ENCODE data around the gene ATP1A1. TPM values are rescaled to one million over a fixed set of nuclear protein-coding genes. Genes with fewer than 3 reads are reported as not detected.

The ATP1A1 gene
- total and polyA plus RNA-seq, 7 donors: 66.1 to 440 (median 230) TPM

DNA sequence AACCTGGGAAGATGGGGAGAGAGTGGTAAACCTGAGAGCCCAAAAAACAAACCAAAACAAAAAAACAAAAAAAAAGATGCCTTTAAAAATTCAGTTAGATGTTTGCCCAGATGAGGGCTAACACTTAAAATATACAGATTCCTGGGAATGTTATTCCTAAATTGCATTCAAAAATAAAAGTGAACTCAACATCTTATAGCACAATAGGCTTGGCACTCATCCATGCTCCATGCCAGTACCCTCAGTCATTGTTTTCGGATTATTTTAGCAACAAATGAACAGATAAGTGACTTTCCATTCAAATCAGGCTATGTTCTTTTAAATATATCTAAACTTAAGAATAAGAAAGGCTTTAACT lies 3.7 kb downstream of the ATP1A1 start:
- ATAC-seq (no peak), DNase-seq (no peak)
- peak overlapping the region; percentile 81 for H3K4me3 ChIP-seq
- no peaks in the 10 kb centered on the region for H3K36me3 ChIP-seq (ENCODE audit: insufficient read depth in 1 of 2, low read depth in 1 of 2)
- intact Hi-C loops (cut with DNase I): no loop called here
- no peaks in the 10 kb centered on the region for H3K9me3 ChIP-seq
- TF ChIP-seq, protein P1, sequence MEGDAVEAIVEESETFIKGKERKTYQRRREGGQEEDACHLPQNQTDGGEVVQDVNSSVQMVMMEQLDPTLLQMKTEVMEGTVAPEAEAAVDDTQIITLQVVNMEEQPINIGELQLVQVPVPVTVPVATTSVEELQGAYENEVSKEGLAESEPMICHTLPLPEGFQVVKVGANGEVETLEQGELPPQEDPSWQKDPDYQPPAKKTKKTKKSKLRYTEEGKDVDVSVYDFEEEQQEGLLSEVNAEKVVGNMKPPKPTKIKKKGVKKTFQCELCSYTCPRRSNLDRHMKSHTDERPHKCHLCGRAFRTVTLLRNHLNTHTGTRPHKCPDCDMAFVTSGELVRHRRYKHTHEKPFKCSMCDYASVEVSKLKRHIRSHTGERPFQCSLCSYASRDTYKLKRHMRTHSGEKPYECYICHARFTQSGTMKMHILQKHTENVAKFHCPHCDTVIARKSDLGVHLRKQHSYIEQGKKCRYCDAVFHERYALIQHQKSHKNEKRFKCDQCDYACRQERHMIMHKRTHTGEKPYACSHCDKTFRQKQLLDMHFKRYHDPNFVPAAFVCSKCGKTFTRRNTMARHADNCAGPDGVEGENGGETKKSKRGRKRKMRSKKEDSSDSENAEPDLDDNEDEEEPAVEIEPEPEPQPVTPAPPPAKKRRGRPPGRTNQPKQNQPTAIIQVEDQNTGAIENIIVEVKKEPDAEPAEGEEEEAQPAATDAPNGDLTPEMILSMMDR (IDR thresholded peaks at IDR 0.05): no peak
- H3K27ac ChIP-seq: peak overlapping the region; percentile 89
- WGBS, 3 donors: 24 to 38% (median 32%) methylated on average over 1 of the region's 1 CpG
- peaks cover 82% of the 10 kb centered on the region for H3K4me1 ChIP-seq
- no peaks in the 10 kb centered on the region for H3K27me3 ChIP-seq (ENCODE audit: insufficient read depth in 3 of 3, low read length in 2 of 3)

DNA sequence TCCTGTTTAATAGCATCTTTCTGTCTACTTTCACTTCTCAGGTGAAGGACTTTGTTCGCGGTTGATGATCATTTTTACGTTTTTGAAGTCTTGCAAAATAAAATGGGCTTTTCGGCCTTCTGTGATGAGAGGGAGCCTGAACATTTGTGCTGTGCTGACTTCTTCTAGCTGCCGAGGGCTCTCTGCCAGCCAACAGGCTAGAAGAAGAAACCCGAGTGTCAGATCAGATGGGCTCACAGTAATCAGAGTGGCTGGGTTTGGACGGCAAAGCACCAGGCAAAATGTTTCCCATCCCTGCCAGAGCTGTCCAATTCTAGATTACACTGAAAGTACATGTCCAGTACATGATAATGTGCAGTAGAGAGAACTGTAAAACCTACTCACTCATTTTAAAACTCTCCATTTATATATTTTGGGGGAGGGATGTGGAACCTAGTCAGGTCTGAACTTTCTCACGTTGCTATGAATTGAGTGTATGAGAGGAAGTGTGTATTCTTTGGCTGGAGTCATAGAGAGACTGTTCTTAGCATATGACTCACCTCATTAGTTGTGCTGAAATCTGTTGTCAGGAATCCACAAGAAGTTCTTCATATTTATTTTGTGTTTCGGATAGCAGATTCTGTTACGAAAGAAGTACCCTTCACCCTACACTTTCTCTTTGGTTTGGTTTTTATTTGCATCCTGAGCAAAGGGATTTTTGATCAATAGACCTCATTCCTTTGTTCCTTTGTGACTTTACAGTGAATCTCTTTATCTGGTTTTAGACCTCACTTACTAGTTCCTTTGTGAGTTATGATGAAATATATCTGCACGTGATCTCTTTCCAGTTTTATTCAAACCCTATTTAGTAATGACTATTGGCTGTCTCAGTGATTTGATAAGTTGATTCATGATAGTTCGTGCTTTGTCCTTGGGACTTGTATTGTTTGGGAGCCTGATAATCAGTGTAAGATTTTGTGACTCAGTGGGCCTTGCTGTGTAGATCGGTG lies 4.8 kb downstream of the ATP1A1 start:
- intact Hi-C loops (cut with DNase I): no loop called here
- ATAC-seq (peak; percentile 56 to 67 (median 60)), DNase-seq (peak; percentile 75 to 85)
- TF ChIP-seq, protein P1 (IDR thresholded peaks at IDR 0.05): no peak
- Histone ChIP-seq H3K9me3 (no peaks in the 10 kb centered on the region), H3K27ac (peak overlapping the region; percentile 89), H3K36me3 (ENCODE audit: insufficient read depth in 1 of 2, low read depth in 1 of 2) (no peaks in the 10 kb centered on the region), H3K27me3 (ENCODE audit: insufficient read depth in 3 of 3, low read length in 2 of 3) (no peaks in the 10 kb centered on the region), H3K4me3 (peak overlapping the region; percentile 81), H3K4me1 (peaks cover 86% of the 10 kb centered on the region)
- 25 to 30% (median 25%) methylated on average over 13 of the region's 13 CpGs for WGBS, 3 donors

DNA sequence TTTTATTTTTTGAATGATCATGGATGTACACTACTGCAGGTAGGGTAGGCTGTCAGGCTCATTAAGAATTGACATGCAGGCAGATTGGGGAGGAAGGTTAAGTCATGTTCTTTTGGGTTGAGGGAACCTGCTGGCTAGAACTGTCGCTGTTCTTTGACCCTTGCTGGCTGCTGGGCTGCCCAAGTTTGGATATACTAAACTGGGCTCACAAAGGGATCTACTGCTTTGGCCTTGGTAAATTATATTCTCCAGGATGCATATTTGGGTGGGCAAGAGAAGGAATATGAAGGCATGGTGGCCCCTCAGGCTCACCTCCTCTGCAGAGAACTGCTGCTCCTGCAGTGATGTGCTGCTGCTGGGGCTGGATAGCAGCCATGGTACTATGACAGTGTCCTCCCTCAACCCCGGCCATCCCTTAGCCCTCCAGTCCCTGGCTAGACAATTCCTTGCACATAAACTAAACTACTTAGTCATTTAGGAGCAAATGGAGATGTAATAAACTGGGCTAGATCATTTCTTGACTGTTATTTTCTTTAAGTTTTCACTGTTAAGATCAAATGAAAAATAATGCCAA lies 6.1 kb downstream of the ATP1A1 start:
- Histone ChIP-seq H3K4me3 (no peak overlapping the region), H3K27me3 (ENCODE audit: insufficient read depth in 3 of 3, low read length in 2 of 3) (no peaks in the 10 kb centered on the region), H3K36me3 (ENCODE audit: insufficient read depth in 1 of 2, low read depth in 1 of 2) (peaks cover 0 to 6% of the 10 kb centered on the region in 2 donors), H3K4me1 (peaks cover 88% of the 10 kb centered on the region), H3K9me3 (no peaks in the 10 kb centered on the region), H3K27ac (peak overlapping the region; percentile 89)
- intact Hi-C loops (cut with DNase I): no loop called here
- peak in 1 of 4 donors; percentile 28 for ATAC-seq
- TF ChIP-seq, protein P1 (IDR thresholded peaks at IDR 0.05): no peak
- WGBS, 3 donors: 42 to 57% (median 45%) methylated on average over 2 of the region's 2 CpGs
- DNase-seq: no peak

DNA sequence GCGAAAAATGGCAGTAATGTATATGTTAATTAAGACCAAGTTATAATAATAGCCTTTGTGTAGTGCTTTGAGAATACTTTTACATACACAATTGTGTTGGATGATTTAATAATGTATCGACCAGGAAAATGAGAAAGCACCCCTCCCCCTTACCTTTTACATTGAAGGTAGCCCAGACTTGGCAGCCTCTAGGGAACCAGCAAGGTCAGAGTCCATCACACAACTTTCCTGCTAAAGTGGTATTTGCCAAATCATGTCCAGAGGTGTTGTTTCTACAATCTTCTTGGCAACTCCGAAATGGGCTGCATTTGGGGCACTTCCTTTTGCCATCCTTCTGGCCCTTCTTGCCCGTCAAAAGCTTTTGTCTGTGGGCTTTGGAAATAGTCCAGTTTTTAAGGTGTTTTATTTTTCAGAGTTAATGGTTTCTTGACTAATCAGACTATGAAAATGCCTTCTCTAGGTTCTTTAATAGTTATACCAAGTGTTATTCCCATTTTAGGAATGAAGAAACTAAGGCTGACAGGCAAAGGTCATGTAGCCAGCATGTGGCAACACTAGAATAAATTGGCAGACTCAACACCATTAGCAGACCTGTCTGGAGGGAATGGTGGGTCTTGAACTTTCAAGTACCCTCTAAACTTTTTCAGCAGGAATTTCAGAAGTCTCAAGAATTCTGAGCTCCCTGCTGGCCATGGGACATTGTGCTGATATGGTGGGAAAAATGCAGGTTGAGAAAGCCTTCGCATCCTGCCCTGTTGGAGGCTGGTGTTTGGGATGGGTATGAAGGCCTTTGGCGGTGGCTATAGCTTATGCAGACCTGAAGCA lies 6.8 kb downstream of the ATP1A1 start:
- H3K27ac ChIP-seq: peak overlapping the region; percentile 89
- TF ChIP-seq, protein P1 (IDR thresholded peaks at IDR 0.05): no peak
- H3K9me3 ChIP-seq: no peaks in the 10 kb centered on the region
- no peak for DNase-seq
- peaks cover 81% of the 10 kb centered on the region for H3K4me1 ChIP-seq
- H3K36me3 ChIP-seq (ENCODE audit: insufficient read depth in 1 of 2, low read depth in 1 of 2): peaks cover 0 to 14% of the 10 kb centered on the region in 2 donors
- intact Hi-C loops (cut with DNase I): loop anchor here in 1 of 2 donors (5.0 kb wide), 1 partner anchor 37 kb away; no protein-coding TSS in a partner anchor
- no peaks in the 10 kb centered on the region for H3K27me3 ChIP-seq (ENCODE audit: insufficient read depth in 3 of 3, low read length in 2 of 3)
- WGBS, 3 donors: 84 to 87% (median 85%) methylated on average over 6 of the region's 6 CpGs
- no peak for ATAC-seq
- H3K4me3 ChIP-seq: no peak overlapping the region

Measured in psoas muscle (tissue), 8 donors.